ENCODE measurements around the gene ARFGEF2. TPM values are rescaled to one million over a fixed set of nuclear protein-coding genes. Genes with fewer than 3 reads are reported as not detected.

The ARFGEF2 gene
- total RNA-seq, 6 experiments from 2014 or later = 23.4 to 30.0 (median 26.9) TPM

DNA sequence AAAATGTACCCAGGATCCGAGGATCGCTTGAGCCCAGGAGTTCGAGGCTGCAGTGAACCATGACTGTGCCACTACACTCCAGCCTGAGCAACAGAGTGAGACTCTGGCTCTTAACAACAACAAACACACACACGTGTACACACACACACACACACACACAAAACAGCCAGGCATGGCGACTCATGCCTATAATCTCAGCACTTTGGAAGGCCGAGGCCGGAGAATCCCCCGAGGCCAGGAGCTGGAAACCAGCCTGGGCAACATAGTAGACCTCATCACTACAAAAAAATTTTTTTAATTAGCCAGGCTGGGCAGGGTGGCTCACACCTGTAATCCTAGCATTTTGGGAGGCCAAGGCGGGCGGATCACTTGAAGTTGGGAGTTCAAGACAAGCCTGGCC, 23.3 kb upstream of the ARFGEF2 start:
- no peak for DNase-seq
- H3K9me3 ChIP-seq = no peaks in the 10 kb centered on the region
- TF ChIP-seq, protein P1, sequence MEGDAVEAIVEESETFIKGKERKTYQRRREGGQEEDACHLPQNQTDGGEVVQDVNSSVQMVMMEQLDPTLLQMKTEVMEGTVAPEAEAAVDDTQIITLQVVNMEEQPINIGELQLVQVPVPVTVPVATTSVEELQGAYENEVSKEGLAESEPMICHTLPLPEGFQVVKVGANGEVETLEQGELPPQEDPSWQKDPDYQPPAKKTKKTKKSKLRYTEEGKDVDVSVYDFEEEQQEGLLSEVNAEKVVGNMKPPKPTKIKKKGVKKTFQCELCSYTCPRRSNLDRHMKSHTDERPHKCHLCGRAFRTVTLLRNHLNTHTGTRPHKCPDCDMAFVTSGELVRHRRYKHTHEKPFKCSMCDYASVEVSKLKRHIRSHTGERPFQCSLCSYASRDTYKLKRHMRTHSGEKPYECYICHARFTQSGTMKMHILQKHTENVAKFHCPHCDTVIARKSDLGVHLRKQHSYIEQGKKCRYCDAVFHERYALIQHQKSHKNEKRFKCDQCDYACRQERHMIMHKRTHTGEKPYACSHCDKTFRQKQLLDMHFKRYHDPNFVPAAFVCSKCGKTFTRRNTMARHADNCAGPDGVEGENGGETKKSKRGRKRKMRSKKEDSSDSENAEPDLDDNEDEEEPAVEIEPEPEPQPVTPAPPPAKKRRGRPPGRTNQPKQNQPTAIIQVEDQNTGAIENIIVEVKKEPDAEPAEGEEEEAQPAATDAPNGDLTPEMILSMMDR (IDR thresholded peaks at IDR 0.05) = no peak
- TF ChIP-seq POLR2A (IDR thresholded peaks at IDR 0.05) = no peak
- H3K36me3 ChIP-seq = no peaks in the 10 kb centered on the region
- no peaks in the 10 kb centered on the region for H3K4me1 ChIP-seq
- no peak for ATAC-seq
- WGBS (ENCODE audit: insufficient coverage, low coverage, low lambda C conversion rate, missing lambda C conversion rate) = 84% methylated on average over 5 of the region's 10 CpGs
- intact Hi-C loops (cut with DNase I) = no loop called here
- no peak overlapping the region for H3K4me3 ChIP-seq
- H3K27ac ChIP-seq = no peak overlapping the region
- H3K27me3 ChIP-seq = no peaks in the 10 kb centered on the region

DNA sequence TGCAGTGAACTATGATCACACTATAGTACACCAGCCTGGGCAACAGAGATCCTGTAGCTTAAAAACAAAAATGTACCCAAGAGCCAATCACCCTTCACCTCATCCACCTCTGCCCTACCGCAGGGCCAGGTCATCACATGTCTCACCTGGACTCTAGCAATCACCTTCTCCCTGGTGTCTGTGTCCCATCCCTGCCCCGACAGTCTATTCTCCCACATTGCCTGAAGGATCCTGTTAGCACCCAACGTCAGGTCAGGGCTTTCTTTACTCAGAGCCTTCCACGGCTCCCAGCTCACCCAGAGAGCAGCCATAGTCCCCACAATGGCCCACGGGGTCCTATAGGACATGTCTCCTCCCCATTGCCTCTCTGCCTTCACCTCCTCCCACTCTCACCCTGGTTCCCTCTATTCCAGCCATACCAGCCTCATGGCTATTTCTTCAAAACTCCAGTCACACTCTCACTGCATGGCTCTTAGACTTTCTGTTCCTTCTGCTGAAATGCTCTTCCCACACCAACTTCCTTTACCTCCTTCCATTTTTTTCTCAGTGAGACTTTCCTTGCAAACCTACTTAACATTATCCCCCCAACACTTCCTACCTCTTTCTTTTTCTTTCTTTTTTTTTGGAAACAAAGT, 22.5 kb upstream of the ARFGEF2 start:
- DNase-seq (no peak), ATAC-seq (peak in 1 of 4 donors; percentile 36)
- intact Hi-C loops (cut with DNase I) = no loop called here
- Histone ChIP-seq H3K4me1 (no peaks in the 10 kb centered on the region), H3K9me3 (no peaks in the 10 kb centered on the region), H3K27me3 (no peaks in the 10 kb centered on the region), H3K27ac (no peak overlapping the region), H3K4me3 (no peak overlapping the region), H3K36me3 (no peaks in the 10 kb centered on the region)
- 80% methylated on average over 2 of the region's 5 CpGs for WGBS (ENCODE audit: insufficient coverage, low coverage, low lambda C conversion rate, missing lambda C conversion rate)
- no peak for TF ChIP-seq POLR2A (IDR thresholded peaks at IDR 0.05)
- TF ChIP-seq, protein P1 (IDR thresholded peaks at IDR 0.05) = no peak

DNA sequence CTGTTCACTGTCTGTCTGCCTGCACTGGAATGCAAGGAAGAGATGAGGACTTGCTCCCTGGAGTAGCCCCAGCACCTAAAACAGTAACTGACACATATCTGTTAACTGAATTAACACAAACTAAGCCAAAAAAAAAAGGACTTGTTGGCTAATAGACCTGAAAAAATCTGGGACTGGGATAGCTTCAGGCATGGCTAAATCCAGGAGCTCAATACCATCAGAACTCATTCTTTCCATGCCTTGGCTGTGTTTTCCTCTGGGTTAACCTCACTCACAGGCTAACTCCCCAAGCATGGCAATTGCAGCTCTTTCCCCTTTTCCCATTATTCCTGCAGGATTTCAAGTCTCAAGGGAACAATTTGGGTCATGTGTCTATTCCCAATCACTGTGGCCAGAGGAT, 21.6 kb upstream of the ARFGEF2 start:
- Histone ChIP-seq H3K9me3 (no peaks in the 10 kb centered on the region), H3K4me3 (no peak overlapping the region), H3K4me1 (no peaks in the 10 kb centered on the region), H3K27ac (no peak overlapping the region), H3K27me3 (no peaks in the 10 kb centered on the region), H3K36me3 (no peaks in the 10 kb centered on the region)
- DNase-seq = no peak
- ATAC-seq = no peak
- TF ChIP-seq POLR2A (IDR thresholded peaks at IDR 0.05) = no peak
- TF ChIP-seq, protein P1 (IDR thresholded peaks at IDR 0.05) = no peak
- intact Hi-C loops (cut with DNase I) = no loop called here

DNA sequence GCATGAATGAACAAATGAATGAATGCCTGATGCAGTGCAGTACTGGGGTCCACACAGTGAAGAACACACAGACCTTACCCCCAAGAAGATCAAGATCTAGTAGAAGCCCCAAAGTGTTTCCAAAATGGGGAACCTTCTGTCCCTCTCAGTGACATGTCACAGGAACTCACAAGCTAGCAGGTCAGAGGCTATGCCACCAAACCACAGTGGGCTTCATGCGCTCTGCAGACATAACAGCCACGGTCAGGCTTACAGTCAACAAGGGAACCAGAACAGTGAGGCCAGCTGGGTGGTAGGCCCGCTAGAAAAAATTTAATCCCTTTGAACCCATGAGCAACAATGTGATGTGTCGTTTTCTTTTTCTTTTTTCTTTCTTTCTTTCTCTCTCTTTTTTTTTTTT, 20.2 kb upstream of the ARFGEF2 start:
- Histone ChIP-seq H3K27me3 (no peaks in the 10 kb centered on the region), H3K4me3 (no peak overlapping the region), H3K9me3 (no peaks in the 10 kb centered on the region), H3K4me1 (no peaks in the 10 kb centered on the region), H3K27ac (no peak overlapping the region), H3K36me3 (no peaks in the 10 kb centered on the region)
- DNase-seq (no peak), ATAC-seq (peak in 2 of 4 donors; percentile 34 to 35)
- no peak for TF ChIP-seq POLR2A (IDR thresholded peaks at IDR 0.05)
- TF ChIP-seq, protein P1 (IDR thresholded peaks at IDR 0.05) = no peak
- intact Hi-C loops (cut with DNase I) = no loop called here
- 85% methylated on average over 2 of the region's 4 CpGs for WGBS (ENCODE audit: insufficient coverage, low coverage, low lambda C conversion rate, missing lambda C conversion rate)

DNA sequence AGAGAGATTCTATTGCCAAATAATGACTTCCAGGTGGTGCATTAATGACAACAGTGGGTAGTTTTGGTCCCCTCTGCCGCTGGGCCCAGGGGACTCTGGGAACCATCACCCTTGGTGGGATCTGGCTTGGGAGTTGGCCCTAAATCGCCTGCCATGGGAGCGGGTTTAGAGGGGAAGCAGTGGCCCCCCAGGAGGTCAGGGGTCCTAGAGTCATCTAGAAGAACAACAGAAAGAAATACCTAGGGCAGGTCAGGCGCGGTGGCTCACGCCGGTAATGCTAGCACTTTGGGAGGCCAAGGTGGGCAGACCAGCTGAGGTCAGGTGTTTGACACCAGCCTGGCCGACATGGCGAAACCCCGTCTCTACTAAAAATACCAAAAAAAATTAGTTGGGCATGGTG, 17.8 kb upstream of the ARFGEF2 start:
- no peak for ATAC-seq
- 93% methylated on average over 8 of the region's 10 CpGs for WGBS (ENCODE audit: insufficient coverage, low coverage, low lambda C conversion rate, missing lambda C conversion rate)

More for the DNA sequence above, 17.8 kb upstream of the ARFGEF2 start:
- Histone ChIP-seq H3K27me3 (no peaks in the 10 kb centered on the region), H3K9me3 (no peaks in the 10 kb centered on the region), H3K4me3 (no peak overlapping the region), H3K4me1 (no peaks in the 10 kb centered on the region), H3K27ac (no peak overlapping the region), H3K36me3 (no peaks in the 10 kb centered on the region)
- TF ChIP-seq POLR2A (IDR thresholded peaks at IDR 0.05) = no peak
- TF ChIP-seq, protein P1 (IDR thresholded peaks at IDR 0.05) = no peak
- DNase-seq = no peak
- intact Hi-C loops (cut with DNase I) = loop anchor here in 1 of 2 donors (2.0 kb wide), 1 partner anchor 247 kb away; no protein-coding TSS in a partner anchor
